SKM-1 (cell line): ENCODE results near the gene LUM.

Experiments used
- DNase-seq: peaks from one replicate; lab custom pipeline; 2025; ENCODE audit not compliant: unreplicated experiment; lab: John Stamatoyannopoulos, UW

LUM gene

GRCh38 chr12:91077228-91077954 is 33.9 kb downstream of the LUM start:
- DNase-seq, result no peak

- DNase-seq, result no peak
Measured at GRCh38 chr12:91074851-91075250, 36.4 kb downstream of the LUM start.

- DNase-seq, result no peak
Measured at GRCh38 chr12:91074154-91074709, 37.1 kb downstream of the LUM start.

GRCh38 chr12:91073426-91073825 is 37.9 kb downstream of the LUM start:
- no peak for DNase-seq

GRCh38 chr12:91072931-91073330 is 38.4 kb downstream of the LUM start:
- DNase-seq, result no peak

- no peak for DNase-seq
Measured at GRCh38 chr12:91070936-91071335, 40.4 kb downstream of the LUM start.

GRCh38 chr12:91065396-91065795 is 45.9 kb downstream of the LUM start:
- no peak for DNase-seq

GRCh38 chr12:91064640-91065039 is 46.7 kb downstream of the LUM start:
- no peak for DNase-seq

- DNase-seq, result no peak
Measured at GRCh38 chr12:91061091-91061490, 50.2 kb downstream of the LUM start.

- no peak for DNase-seq
Measured at GRCh38 chr12:91059211-91059610, 52.1 kb downstream of the LUM start.

- no peak for DNase-seq
Measured at GRCh38 chr12:91058786-91059185, 52.5 kb downstream of the LUM start.

GRCh38 chr12:91057368-91058165 is 53.7 kb downstream of the LUM start, which contains the start of gene KERA:
TSS of gene KERA (minus strand) at chr12:91058024. CDS start at chr12:91056281, 1,743 bp downstream.
- no peak for DNase-seq

GRCh38 chr12:91056488-91056887 is 54.8 kb downstream of the LUM start:
- DNase-seq, result no peak

- DNase-seq, result no peak
Measured at GRCh38 chr12:91055976-91056375, 55.3 kb downstream of the LUM start.

- DNase-seq, result no peak
Measured at GRCh38 chr12:91053951-91054715, 57.2 kb downstream of the LUM start.
